Measurements from ENCODE around the gene MRPL53. TPM values are rescaled to one million over a fixed set of nuclear protein-coding genes. Genes with fewer than 3 reads are reported as not detected.
A peak's percentile ranks its signal among the peaks of the same experiment; 100 is the strongest.

Gene MRPL53
- total and polyA plus RNA-seq, 4 donors = 23.3 to 106 (median 70.7) TPM

- no peak for TF ChIP-seq CTCF (IDR thresholded peaks at IDR 0.05; ENCODE audit: control extremely low read depth, extremely low read depth)
- H3K27me3 ChIP-seq (ENCODE audit: control insufficient read depth in 3 of 3, insufficient read depth in 3 of 3, low read length in 2 of 3) = peaks cover 9 to 84% (median 82%) of the 10 kb centered on the region in 3 donors
- no peak overlapping the region for H3K27ac ChIP-seq (ENCODE audit: low read depth in 1 of 2, low read length in 1 of 2)
- H3K9me3 ChIP-seq (ENCODE audit: control insufficient read depth in 4 of 4, insufficient read depth in 3 of 4, low read length in 3 of 4) = peaks cover 0 to 14% (median 0%) of the 10 kb centered on the region in 4 donors
- H3K4me3 ChIP-seq = no peak overlapping the region
- no peak overlapping the region for H3K9ac ChIP-seq (ENCODE audit: insufficient read depth in 1 of 2, low read length in 2 of 2)
- H3K36me3 ChIP-seq (ENCODE audit: control insufficient read depth in 4 of 4, insufficient read depth in 4 of 4, low read length in 4 of 4) = no peaks in the 10 kb centered on the region
- peak; percentile 17 for ATAC-seq (ENCODE audit: insufficient read depth, low FRiP score)
- H3K4me1 ChIP-seq (ENCODE audit: control insufficient read depth in 5 of 5, insufficient read depth in 5 of 5, low read length in 5 of 5) = peaks cover 0 to 21% (median 0%) of the 10 kb centered on the region in 5 donors
- 4 to 6% methylated on average over 51 to 60 of the region's 60 CpGs for whole genome bisulfite sequencing, 2 donors
- DNase-seq = no peak
Measured at GRCh38 chr2:74515271-74515980, 42.9 kb upstream of the MRPL53 start.

GRCh38 chr2:74514368-74515270 lies 42.1 kb upstream of the MRPL53 start, which contains the start of gene TLX2:
Gene TLX2, plus strand, starts transcription at chr2:74514450. Its CDS starts 357 bp downstream, at chr2:74514807.
- DNase-seq (peak; percentile 16 to 35 (median 24)), ATAC-seq (ENCODE audit: insufficient read depth, low FRiP score) (no peak)
- Histone ChIP-seq H3K4me3 (no peak within 1 kb of the TSS), H3K36me3 (ENCODE audit: control insufficient read depth in 4 of 4, insufficient read depth in 4 of 4, low read length in 4 of 4) (no peaks in the 10 kb centered on the region), H3K27ac (ENCODE audit: low read depth in 1 of 2, low read length in 1 of 2) (no peak within 1 kb of the TSS), H3K9ac (ENCODE audit: insufficient read depth in 1 of 2, low read length in 2 of 2) (no peak within 1 kb of the TSS), H3K9me3 (ENCODE audit: control insufficient read depth in 4 of 4, insufficient read depth in 3 of 4, low read length in 3 of 4) (peaks cover 0 to 14% (median 0%) of the 10 kb centered on the region in 4 donors), H3K27me3 (ENCODE audit: control insufficient read depth in 3 of 3, insufficient read depth in 3 of 3, low read length in 2 of 3) (peaks cover 9 to 86% (median 83%) of the 10 kb centered on the region in 3 donors), H3K4me1 (ENCODE audit: control insufficient read depth in 5 of 5, insufficient read depth in 5 of 5, low read length in 5 of 5) (peaks cover 0 to 21% (median 0%) of the 10 kb centered on the region in 5 donors)
- no peak for TF ChIP-seq CTCF (IDR thresholded peaks at IDR 0.05; ENCODE audit: control extremely low read depth, extremely low read depth)
- WGBS, 2 donors = 3 to 4% methylated on average over 77 to 82 of the region's 82 CpGs

- Histone ChIP-seq H3K9ac (ENCODE audit: insufficient read depth in 1 of 2, low read length in 2 of 2) (no peak overlapping the region), H3K36me3 (ENCODE audit: control insufficient read depth in 4 of 4, insufficient read depth in 4 of 4, low read length in 4 of 4) (no peaks in the 10 kb centered on the region), H3K4me1 (ENCODE audit: control insufficient read depth in 5 of 5, insufficient read depth in 5 of 5, low read length in 5 of 5) (peaks cover 0 to 21% (median 0%) of the 10 kb centered on the region in 5 donors), H3K27ac (ENCODE audit: low read depth in 1 of 2, low read length in 1 of 2) (no peak overlapping the region), H3K9me3 (ENCODE audit: control insufficient read depth in 4 of 4, insufficient read depth in 3 of 4, low read length in 3 of 4) (peaks cover 0 to 14% (median 0%) of the 10 kb centered on the region in 4 donors), H3K4me3 (no peak overlapping the region), H3K27me3 (ENCODE audit: control insufficient read depth in 3 of 3, insufficient read depth in 3 of 3, low read length in 2 of 3) (peaks cover 7 to 81% (median 80%) of the 10 kb centered on the region in 3 donors)
- ATAC-seq (ENCODE audit: insufficient read depth, low FRiP score) (no peak), DNase-seq (peak in 2 of 3 donors; percentile 24 to 26)
- 6 to 8% methylated on average over 47 to 52 of the region's 52 CpGs for WGBS, 2 donors
- no peak for TF ChIP-seq CTCF (IDR thresholded peaks at IDR 0.05; ENCODE audit: control extremely low read depth, extremely low read depth)
Measured at GRCh38 chr2:74513605-74514367, 41.3 kb upstream of the MRPL53 start.

All from lung (tissue), 12 donors.